Activated CD4-positive, alpha-beta T cell treated with anti-CD3 and anti-CD28 coated beads for 24 hours (primary cell): Measurements from ENCODE around the gene C1orf53.

Experiments used
- DNase-seq, 2 donors: peaks; one replicate each; pipeline ENCODE4 v3.0.0-alpha.2; 2020; ENCODE audit warnings: low read depth in 2 of 2

Gene C1orf53

DNA sequence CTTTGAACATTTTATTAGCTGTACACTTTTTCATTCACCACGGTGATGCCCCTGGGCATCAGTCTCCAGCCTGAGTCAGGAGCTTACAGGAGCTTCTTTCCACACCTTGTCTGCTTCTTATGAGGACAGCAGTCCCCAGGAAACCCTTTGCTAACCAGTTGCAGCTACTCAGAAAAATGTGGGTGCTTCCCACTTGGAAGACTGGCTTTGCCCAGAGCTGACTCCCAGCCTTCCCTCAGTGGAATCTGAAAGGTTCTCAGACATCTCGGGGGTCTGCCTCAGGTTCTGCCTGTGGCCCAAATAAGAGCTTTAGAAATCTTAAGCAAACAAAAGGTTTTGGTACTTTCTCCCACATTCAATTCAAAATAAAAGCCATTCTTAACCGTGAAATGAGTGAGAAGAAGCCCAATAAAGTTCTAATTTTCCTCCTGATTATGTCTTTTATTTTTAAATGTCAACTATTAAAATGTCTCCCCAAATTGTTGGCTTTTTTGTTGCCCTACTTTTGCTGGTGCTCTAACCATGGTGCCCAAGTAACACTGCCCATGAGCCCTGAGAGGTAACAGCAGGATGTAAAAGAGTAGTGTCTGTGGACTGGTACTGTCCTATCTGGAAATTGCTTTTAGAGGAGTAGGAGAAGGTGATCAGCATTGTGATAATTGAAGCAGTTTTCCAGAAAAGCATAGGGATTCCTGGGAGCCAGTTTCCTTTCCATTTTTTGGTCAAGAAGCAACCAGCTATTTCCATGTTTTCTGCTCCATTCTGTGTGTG is 5.6 kb downstream of the C1orf53 start:
- DNase-seq = no peak

DNA sequence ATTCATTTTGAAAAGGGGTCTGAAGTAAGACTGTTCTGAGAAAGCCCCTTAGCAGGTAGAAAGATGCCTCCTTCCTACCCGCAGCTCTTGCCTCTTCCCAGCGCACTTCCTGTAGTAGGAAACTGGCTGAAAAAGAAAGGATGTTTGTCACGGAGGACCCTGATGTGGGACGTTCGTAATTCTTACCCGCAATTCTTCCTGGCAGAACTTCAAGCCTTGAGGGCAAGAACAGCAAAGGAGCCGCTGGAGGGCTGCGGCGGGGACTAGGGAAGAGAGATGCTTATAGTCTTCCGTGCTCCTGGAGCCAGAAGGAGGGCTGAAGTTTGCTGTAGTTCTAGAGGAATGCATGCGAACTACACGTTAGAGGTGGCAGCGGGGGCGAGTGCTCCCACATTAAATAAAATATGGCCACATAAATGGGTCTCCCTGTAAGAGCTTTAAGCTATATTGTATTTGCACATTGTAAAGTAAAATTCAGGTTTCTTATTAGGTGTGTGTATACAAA is 6.3 kb downstream of the C1orf53 start:
- DNase-seq = no peak

DNA sequence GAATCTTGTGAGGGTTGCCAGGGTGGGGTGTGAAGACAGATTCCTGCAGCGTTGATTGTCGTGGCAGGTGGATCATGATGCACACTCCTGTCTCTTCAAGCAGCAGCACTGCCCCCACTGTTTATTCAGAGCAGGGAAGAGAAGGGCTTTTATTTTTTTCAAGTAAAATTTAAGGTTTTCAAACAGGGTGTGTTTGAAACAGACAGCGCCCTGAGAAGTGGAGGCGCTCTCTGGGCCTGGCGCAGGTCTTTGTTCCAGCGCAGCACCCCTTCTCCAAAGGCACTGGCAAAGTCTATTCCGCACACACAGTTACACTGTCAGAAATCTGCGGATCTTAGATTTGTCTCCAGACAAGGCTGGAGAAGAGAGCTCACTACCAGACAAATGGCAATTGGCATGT is 7.0 kb downstream of the C1orf53 start:
- DNase-seq = no peak

DNA sequence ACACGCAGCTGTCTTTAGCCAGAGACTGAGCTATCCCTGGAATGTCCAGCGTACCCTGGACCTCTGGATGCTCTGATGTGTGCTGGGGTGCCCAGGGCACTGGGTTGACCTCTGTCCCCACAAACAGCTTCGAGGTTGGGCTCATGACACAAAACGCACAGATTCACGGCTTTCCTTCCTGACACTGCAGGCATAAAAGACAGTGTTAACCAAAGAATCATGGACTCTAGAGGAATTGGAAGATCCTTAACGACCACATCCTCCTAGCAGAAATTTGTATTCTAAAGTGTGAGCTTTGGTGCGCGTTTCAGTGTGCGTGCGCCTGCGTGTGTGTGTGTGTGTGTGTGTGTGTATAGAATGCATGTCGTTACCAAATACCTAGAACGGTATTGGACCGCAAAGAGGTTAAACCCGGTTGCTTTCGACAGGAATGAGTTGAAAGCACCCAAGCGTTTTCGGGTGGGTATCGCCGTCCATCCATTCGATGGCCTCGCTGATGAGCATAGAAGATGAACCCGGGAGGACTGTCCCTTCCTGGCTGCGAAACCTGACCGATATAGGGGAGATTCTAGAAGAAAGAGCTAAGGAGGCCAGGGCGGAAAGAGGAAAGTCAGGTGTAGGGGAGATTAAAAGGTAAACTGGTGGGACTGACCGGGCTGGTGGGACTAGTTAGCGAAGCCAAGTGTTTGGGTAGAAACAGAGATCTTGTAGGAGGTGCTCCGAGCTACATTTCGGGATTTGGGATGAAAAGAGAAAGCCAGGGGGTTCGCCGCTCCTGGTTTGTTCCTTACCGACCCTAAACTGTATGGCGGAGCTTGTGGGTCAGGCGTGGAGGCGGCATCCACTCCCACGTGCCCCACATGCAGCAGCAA is 7.9 kb downstream of the C1orf53 start:
- DNase-seq = no peak

- DNase-seq = no peak
These were observed 8.9 kb downstream of the C1orf53 start for GRCh38 chr1:197911111-197911856.

- DNase-seq = no peak
These were observed 9.6 kb downstream of the C1orf53 start for GRCh38 chr1:197911857-197912696.

DNA sequence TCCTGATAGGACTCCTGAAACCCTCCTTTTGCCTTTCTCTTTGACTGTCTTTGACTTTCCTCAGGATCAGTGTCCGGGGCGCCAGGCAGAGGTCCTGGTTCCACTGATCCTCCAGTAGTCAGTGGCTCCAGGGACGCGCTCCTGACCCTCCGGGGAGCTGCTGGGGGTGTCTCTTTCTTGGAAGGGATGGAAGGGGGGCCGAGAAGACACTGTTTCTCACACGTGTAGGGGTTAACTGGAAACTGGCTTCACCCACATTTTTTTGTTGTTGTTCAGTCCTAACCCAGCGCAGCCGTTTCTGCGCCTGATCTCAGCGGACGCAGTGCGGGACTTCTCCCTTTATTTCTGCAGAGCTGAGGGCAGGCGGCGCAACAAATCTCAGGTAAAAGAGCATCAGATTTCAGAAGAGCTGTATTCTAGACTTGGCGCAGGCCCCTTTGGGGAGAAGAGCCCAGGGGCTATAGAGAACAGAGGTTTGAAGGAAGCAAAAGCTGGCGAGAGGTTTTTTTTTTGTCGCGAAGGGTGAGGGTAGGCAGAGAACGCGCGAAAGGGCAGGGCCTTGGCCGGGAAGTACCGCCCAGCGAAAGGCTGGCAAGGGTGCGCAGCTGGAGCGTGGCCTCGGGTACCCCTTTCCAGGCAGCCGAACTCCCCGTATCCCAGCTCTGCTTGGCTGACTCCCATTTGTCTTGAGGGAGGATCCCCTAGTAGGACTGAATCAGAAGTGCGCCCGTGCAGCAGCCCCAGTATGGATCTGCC is 10.5 kb downstream of the C1orf53 start:
- DNase-seq = no peak

DNA sequence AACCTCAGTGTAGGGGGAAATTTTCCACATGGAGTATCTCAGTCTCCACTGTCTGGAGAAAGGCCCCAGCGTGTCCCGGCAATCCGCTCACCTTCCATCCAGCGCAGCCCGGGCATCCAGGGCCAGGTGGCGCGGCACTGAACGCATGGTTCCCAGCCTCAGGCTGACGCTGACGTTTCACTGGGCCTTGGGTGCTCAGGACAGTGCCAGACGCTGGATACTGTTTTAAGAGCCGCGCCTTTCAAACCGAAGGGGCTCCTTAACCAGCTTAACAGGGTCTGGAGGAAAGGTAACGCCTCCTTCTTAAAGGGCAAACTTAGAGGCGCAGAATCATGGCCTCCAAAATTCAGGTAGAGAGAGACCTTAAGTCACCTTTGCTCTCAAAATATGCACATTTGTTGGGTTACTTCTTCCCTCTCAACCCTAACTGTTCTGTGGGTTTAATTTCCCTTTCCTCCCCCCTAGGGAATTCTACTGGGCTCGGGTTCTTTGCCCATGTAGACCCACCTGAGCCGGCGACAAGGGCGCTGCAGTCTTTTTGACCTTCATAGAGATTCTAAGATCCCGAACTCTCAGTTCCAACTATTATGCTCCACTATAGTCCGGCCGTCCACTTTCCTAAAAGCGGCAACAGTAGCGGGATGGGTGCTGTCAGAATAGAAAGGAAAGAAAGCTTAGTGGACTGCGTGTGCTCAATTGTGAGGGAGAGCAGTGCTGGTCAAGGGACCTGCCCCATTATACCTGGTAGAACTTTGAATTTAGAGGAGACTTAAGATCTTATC is 11.3 kb downstream of the C1orf53 start:
- no peak for DNase-seq

- no peak for DNase-seq
These were observed 12.1 kb downstream of the C1orf53 start for GRCh38 chr1:197914510-197914909.

GRCh38 chr1:197915260-197915861 is 12.9 kb downstream of the C1orf53 start:
- no peak for DNase-seq

GRCh38 chr1:197915862-197916499 is 13.6 kb downstream of the C1orf53 start:
- no peak for DNase-seq

GRCh38 chr1:197916500-197916983 is 14.1 kb downstream of the C1orf53 start:
- no peak for DNase-seq

DNA sequence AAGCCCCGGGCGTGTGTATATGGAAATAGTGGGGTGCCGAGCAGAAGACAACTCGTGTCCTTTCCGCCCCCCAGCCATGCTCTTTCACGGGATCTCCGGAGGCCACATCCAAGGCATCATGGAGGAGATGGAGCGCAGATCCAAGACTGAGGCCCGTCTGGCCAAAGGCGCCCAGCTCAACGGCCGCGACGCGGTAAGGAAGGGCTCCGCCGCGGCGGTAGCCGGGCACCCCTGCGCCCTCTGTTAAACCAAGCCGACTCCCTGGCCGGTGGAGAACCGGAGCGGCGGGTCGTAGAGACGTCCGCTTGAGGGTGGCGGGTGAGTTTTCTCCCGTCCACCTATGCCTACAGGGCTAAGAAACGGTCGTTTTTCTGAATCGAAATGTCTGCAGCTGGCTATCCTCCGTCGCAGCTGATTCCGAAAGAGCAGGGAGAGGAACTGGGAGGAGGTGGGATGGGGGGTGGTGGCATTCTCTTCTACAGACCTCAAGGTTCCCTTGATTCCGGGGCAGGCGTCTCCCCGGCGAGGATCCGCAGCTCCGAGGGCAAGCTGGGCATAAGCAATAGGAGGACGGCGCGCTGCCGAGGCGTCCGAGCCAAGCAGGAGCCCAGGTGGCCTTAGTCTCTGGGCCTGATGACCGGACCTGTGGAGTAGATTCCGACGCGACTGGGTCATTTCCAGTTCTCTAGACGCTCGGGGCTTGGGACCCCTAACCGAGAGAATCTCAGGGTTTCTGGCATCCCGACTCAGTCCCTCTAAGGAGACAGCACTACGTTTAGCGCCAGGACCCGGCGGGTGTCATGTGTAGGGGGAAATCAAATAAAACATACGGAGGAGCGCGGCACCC is 15.6 kb downstream of the C1orf53 start:
- no peak for DNase-seq

DNA sequence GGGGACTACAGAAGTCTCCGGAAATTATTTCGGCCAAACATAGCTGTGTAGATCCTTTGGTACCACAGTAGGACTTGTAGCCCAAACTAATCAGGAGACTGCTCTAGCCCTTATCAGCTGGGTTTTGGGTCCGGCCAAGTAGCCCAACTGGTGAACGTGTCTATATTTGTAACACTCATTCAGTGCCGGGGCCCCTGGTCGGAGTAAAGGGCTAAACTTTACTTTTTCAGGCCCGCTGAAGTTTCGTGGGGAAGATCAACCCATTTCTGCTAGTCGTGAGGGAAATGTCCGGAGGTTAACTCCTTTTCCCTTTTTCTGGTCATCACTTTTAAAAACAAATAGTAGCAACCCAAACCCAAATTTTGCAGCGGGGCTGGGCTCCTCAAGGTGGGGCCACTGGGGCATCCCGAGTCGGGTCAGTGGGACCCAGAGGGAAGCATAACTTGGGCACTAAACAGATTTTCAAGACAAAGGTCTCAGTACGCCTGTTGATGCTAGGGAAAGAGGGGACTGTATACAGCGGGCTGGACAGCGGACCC is 16.4 kb downstream of the C1orf53 start:
- DNase-seq = no peak

- no peak for DNase-seq
These were observed 17.1 kb downstream of the C1orf53 start for GRCh38 chr1:197919346-197920066.

- DNase-seq = no peak
These were observed 17.6 kb downstream of the C1orf53 start for GRCh38 chr1:197920067-197920396.
